WTC11 (cell line): Measurements from ENCODE around the gene CFAP20DC.

Source experiments
- ATF3 ChIP-seq: sonication (generic); formaldehyde crosslinking; conservative IDR thresholded peaks from 2 replicates; pipeline ENCODE4 v1.8.1; 2022; ENCODE audit warnings: mild to moderate bottlenecking, missing genetic modification reagents
- ATF6 ChIP-seq: sonication (generic); formaldehyde crosslinking; IDR thresholded peaks from 2 replicates; pipeline ENCODE4 v1.8.1; 2023; ENCODE audit warnings: mild to moderate bottlenecking, missing genetic modification reagents
- CBFB ChIP-seq: sonication (generic); formaldehyde crosslinking; IDR thresholded peaks from 2 replicates; pipeline ENCODE4 v1.8.1; 2022; ENCODE audit warnings: mild to moderate bottlenecking, low read depth, missing genetic modification reagents
- CTCF ChIP-seq: fragments of 200-600 bp; IDR thresholded peaks from 2 replicates; pipeline ENCODE4 v1.8.0; 2022; ENCODE audit warnings: antibody characterized with exemption
- FOXK1 ChIP-seq: sonication (generic); formaldehyde crosslinking; IDR thresholded peaks from 2 replicates; pipeline ENCODE4 v1.8.0; 2022; ENCODE audit warnings: mild to moderate bottlenecking, moderate library complexity, missing genetic modification reagents
- HMGA2 ChIP-seq: fragments of 250-450 bp; sonication (Bioruptor Pico); IDR thresholded peaks from 2 replicates; pipeline ENCODE4 v1.4.0; 2021; ENCODE audit warnings: mild to moderate bottlenecking, moderate library complexity
- MAX ChIP-seq: sonication (generic); formaldehyde crosslinking; IDR thresholded peaks from 2 replicates; pipeline ENCODE4 v1.8.0; 2022; ENCODE audit warnings: mild to moderate bottlenecking, missing genetic modification reagents
- NR2C2 ChIP-seq: sonication (generic); formaldehyde crosslinking; IDR thresholded peaks from 2 replicates; pipeline ENCODE4 v1.8.0; 2022; ENCODE audit warnings: mild to moderate bottlenecking, missing genetic modification reagents
- TCF7 ChIP-seq: sonication (generic); formaldehyde crosslinking; IDR thresholded peaks from 2 replicates; pipeline ENCODE4 v1.8.0; 2022; ENCODE audit warnings: mild to moderate bottlenecking, low read depth, missing genetic modification reagents, moderate library complexity
- TP53 ChIP-seq: sonication (generic); formaldehyde crosslinking; IDR thresholded peaks from 2 replicates; pipeline ENCODE4 v1.8.1; 2023; ENCODE audit warnings: mild to moderate bottlenecking, missing genetic modification reagents
- USF2 ChIP-seq: sonication (generic); formaldehyde crosslinking; IDR thresholded peaks from 2 replicates; pipeline ENCODE4 v1.8.1; 2023; ENCODE audit warnings: mild to moderate bottlenecking, missing genetic modification reagents, moderate library complexity
- ZNF263 ChIP-seq: sonication (generic); formaldehyde crosslinking; IDR thresholded peaks from 2 replicates; pipeline ENCODE4 v1.8.1; 2022; ENCODE audit warnings: low read depth, mild to moderate bottlenecking, moderate library complexity, missing genetic modification reagents
- TF ChIP-seq, protein P1 (sequence below): sonication (generic); formaldehyde crosslinking; IDR thresholded peaks from 2 replicates; pipeline ENCODE4 v1.8.1; 2023; ENCODE audit warnings: mild to moderate bottlenecking, missing genetic modification reagents
- TF ChIP-seq, protein P2 (sequence below): sonication (generic); formaldehyde crosslinking; IDR thresholded peaks from 2 replicates; pipeline ENCODE4 v1.8.0; 2022; ENCODE audit warnings: mild to moderate bottlenecking, missing genetic modification reagents

GRCh38 chr3:58880182-58880581 is 169.6 kb downstream of the CFAP20DC start:
- no peak for TF ChIP-seq TCF7 (CRISPR knock-in tag)
- no peak for TF ChIP-seq TP53
- TF ChIP-seq CTCF = no peak
- no peak for TF ChIP-seq CBFB (CRISPR knock-in tag)
- no peak for TF ChIP-seq ATF6 (CRISPR knock-in tag)
- TF ChIP-seq HMGA2 (CRISPR knock-in tag) = no peak
- TF ChIP-seq, protein P1, sequence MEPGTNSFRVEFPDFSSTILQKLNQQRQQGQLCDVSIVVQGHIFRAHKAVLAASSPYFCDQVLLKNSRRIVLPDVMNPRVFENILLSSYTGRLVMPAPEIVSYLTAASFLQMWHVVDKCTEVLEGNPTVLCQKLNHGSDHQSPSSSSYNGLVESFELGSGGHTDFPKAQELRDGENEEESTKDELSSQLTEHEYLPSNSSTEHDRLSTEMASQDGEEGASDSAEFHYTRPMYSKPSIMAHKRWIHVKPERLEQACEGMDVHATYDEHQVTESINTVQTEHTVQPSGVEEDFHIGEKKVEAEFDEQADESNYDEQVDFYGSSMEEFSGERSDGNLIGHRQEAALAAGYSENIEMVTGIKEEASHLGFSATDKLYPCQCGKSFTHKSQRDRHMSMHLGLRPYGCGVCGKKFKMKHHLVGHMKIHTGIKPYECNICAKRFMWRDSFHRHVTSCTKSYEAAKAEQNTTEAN = no peak
- no peak for TF ChIP-seq NR2C2 (CRISPR knock-in tag)
- no peak for TF ChIP-seq USF2 (CRISPR knock-in tag)
- no peak for TF ChIP-seq ZNF263 (CRISPR knock-in tag)
- TF ChIP-seq, protein P2, sequence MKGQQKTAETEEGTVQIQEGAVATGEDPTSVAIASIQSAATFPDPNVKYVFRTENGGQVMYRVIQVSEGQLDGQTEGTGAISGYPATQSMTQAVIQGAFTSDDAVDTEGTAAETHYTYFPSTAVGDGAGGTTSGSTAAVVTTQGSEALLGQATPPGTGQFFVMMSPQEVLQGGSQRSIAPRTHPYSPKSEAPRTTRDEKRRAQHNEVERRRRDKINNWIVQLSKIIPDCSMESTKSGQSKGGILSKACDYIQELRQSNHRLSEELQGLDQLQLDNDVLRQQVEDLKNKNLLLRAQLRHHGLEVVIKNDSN (CRISPR knock-in tag) = no peak
- no peak for TF ChIP-seq FOXK1
- TF ChIP-seq ATF3 = no peak
- TF ChIP-seq MAX = no peak
